Osteocyte (in vitro differentiated cells): ENCODE results near the gene ERCC6L2. TPM values are rescaled to one million over a fixed set of nuclear protein-coding genes. Genes with fewer than 3 reads are reported as not detected.

Source experiments
- DNase-seq: peaks from one replicate; pipeline ENCODE4 v3.0.0; 2021; ENCODE audit warnings: mixed read lengths; ENCODE audit not compliant: unreplicated experiment; ENCODE audit errors: extremely low spot score
- H3K27ac Mint-ChIP-seq: one replicate; pipeline ENCODE4 v1.8.0; 2021; ENCODE audit warnings: mild to moderate bottlenecking, mixed read lengths; ENCODE audit not compliant: unreplicated experiment
- H3K27me3 Mint-ChIP-seq: one replicate; pipeline ENCODE4 v1.8.0; 2021; ENCODE audit warnings: mixed read lengths; ENCODE audit not compliant: unreplicated experiment
- H3K36me3 Mint-ChIP-seq: one replicate; pipeline ENCODE4 v1.8.0; 2021; ENCODE audit warnings: mixed read lengths; ENCODE audit not compliant: unreplicated experiment
- H3K4me1 Mint-ChIP-seq: one replicate; pipeline ENCODE4 v1.8.0; 2021; ENCODE audit warnings: mixed read lengths; ENCODE audit not compliant: unreplicated experiment
- H3K4me3 Mint-ChIP-seq: one replicate; pipeline ENCODE4 v1.8.0; 2021; ENCODE audit warnings: mild to moderate bottlenecking, moderate library complexity, mixed read lengths; ENCODE audit not compliant: unreplicated experiment
- H3K9me3 Mint-ChIP-seq: one replicate; pipeline ENCODE4 v1.8.0; 2021; ENCODE audit warnings: mixed read lengths; ENCODE audit not compliant: unreplicated experiment
- CTCF ChIP-seq: fragments of 200-600 bp; sonication (generic); IDR thresholded peaks from 2 replicates; pipeline ENCODE4 v1.5.0; 2021; ENCODE audit warnings: antibody characterized with exemption, mild to moderate bottlenecking, moderate library complexity
- total RNA-seq: library from RNA; stranded (reverse); gene quantifications from 2 replicates; pipeline ENCODE4 v1.2.1, GENCODE V29; 2021

The ERCC6L2 gene
- total RNA-seq, 1 donor from 2014 or later = 50.5 TPM

- no peaks in the 10 kb centered on the region for H3K4me1 Mint-ChIP-seq
- TF ChIP-seq CTCF = no peak
- no peaks in the 10 kb centered on the region for H3K27me3 Mint-ChIP-seq
- H3K27ac Mint-ChIP-seq = no peak overlapping the region
- DNase-seq = no peak
- peaks cover 86% of the 10 kb centered on the region for H3K36me3 Mint-ChIP-seq
- no peak overlapping the region for H3K4me3 Mint-ChIP-seq
- H3K9me3 Mint-ChIP-seq = peaks cover 35% of the 10 kb centered on the region
Measured at GRCh38 chr9:95939472-95939871, 64.0 kb downstream of the ERCC6L2 start.

- H3K27me3 Mint-ChIP-seq = no peaks in the 10 kb centered on the region
- TF ChIP-seq CTCF = no peak
- H3K36me3 Mint-ChIP-seq = peaks cover 86% of the 10 kb centered on the region
- H3K9me3 Mint-ChIP-seq = peaks cover 36% of the 10 kb centered on the region
- H3K4me1 Mint-ChIP-seq = no peaks in the 10 kb centered on the region
- no peak for DNase-seq
- H3K4me3 Mint-ChIP-seq = no peak overlapping the region
- H3K27ac Mint-ChIP-seq = no peak overlapping the region
Measured at GRCh38 chr9:95940265-95940664, 64.8 kb downstream of the ERCC6L2 start.

GRCh38 chr9:95942016-95942415 is 66.5 kb downstream of the ERCC6L2 start:
- H3K4me3 Mint-ChIP-seq = no peak overlapping the region
- H3K36me3 Mint-ChIP-seq = peaks cover 83% of the 10 kb centered on the region
- no peaks in the 10 kb centered on the region for H3K4me1 Mint-ChIP-seq
- no peak for TF ChIP-seq CTCF
- H3K27ac Mint-ChIP-seq = no peak overlapping the region
- peaks cover 36% of the 10 kb centered on the region for H3K9me3 Mint-ChIP-seq
- DNase-seq = no peak
- no peaks in the 10 kb centered on the region for H3K27me3 Mint-ChIP-seq

- H3K4me1 Mint-ChIP-seq = no peaks in the 10 kb centered on the region
- H3K4me3 Mint-ChIP-seq = no peak overlapping the region
- no peaks in the 10 kb centered on the region for H3K27me3 Mint-ChIP-seq
- peaks cover 79% of the 10 kb centered on the region for H3K36me3 Mint-ChIP-seq
- no peak overlapping the region for H3K27ac Mint-ChIP-seq
- DNase-seq = no peak
- H3K9me3 Mint-ChIP-seq = peaks cover 40% of the 10 kb centered on the region
- no peak for TF ChIP-seq CTCF
Measured at GRCh38 chr9:95947118-95947517, 71.6 kb downstream of the ERCC6L2 start.

GRCh38 chr9:95952471-95952870 is 77.0 kb downstream of the ERCC6L2 start:
- DNase-seq = no peak
- peaks cover 23% of the 10 kb centered on the region for H3K9me3 Mint-ChIP-seq
- no peaks in the 10 kb centered on the region for H3K27me3 Mint-ChIP-seq
- no peak overlapping the region for H3K27ac Mint-ChIP-seq
- peaks cover 50% of the 10 kb centered on the region for H3K36me3 Mint-ChIP-seq
- no peaks in the 10 kb centered on the region for H3K4me1 Mint-ChIP-seq
- no peak overlapping the region for H3K4me3 Mint-ChIP-seq
- TF ChIP-seq CTCF = no peak
